GM19328 (cell line): ENCODE results near the gene RREB1.
"Not testable (repeated sequence)": the region's sequence is repeated elsewhere in the genome, so short reads cannot be mapped to it uniquely, and the experiment has no call there.

Source experiments
- ATAC-seq: cut with Tn5 transposase; IDR thresholded peaks from one replicate; pipeline ENCODE4 v1.9.1; 2021; ENCODE audit warnings: mild to moderate bottlenecking, moderate library complexity; ENCODE audit not compliant: unreplicated experiment

The RREB1 gene

GRCh38 chr6:7258231-7258763 lies 150.5 kb downstream of the RREB1 start:
- ATAC-seq: no peak

- ATAC-seq: no peak
Observed at GRCh38 chr6:7260291-7261031, 152.7 kb downstream of the RREB1 start.

- ATAC-seq: peak; percentile 57
Observed at GRCh38 chr6:7261032-7261841, 153.5 kb downstream of the RREB1 start.

- no peak for ATAC-seq
Observed at GRCh38 chr6:7261852-7262461, 154.2 kb downstream of the RREB1 start.

DNA sequence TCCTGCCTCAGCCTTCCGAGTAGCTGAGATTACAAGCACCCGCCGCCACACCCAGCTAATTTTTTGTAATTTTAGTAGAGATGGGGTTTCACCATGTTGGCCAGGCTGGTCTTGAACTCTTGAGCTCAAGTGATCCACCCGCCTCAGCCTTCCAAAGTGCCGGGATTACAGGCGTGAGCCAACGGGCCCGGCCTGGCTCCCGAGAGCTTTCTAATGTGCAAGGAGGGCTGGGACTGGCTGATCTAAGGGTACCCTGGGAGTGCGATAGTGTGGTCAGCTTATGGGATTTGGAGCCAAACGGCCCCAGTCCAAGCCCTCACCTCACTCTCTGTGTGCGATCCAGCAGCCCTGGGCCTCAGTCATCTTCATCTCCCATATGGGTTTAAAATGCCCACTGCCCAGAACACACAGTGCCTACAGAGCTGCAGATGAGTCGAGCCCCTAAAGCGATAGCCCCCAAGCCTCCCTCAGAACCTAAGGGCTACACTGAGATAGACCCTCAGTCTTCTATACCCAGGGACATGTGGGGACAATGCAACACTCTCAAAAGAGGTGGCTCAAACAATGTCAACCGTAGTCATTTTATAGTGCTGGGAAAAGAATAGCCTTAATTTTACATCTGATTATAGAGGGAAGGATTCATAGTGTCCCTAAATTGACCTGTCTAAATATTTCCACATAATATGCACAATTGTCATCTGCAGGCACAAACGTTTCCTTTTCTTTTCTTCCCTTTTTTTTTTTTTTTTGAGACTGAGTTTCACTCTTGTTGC lies 155.2 kb downstream of the RREB1 start:
- no peak for ATAC-seq

- not testable (repeated sequence) for ATAC-seq
Observed at GRCh38 chr6:7263519-7263805, 155.7 kb downstream of the RREB1 start.

GRCh38 chr6:7264041-7264440 lies 156.3 kb downstream of the RREB1 start:
- no peak for ATAC-seq

DNA sequence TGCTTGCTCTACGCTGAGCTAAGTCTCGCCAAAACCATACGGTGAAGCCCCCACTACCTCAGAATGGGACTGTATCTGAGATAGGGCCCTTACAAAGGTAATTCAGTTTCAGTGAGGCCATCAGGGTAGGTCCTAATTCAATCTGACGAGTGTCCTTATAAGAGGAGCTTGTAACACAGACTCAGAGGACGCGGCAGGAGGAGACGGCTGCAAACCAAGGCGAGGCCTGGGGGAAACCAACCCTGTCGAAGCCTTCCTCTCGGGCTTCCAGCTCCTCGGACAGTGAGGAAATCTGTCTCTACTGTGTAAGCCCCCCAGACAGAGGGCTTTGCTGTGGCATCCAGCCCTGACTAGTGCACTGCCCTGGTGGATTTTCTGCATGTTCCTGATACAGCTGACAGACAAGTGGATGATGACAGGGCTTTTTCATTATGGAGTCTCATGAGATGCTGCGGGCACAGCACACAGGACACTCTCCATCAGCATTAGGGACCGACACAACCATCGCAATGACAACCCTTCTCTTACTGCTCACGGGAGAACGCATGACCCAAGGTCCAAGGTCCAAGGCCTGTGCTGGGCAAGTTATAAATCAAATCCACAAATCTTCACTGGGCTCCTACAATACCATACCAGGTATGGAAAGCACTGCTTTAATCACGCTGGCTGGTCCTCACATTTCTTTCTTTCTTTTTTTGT lies 157.1 kb downstream of the RREB1 start:
- ATAC-seq: no peak

DNA sequence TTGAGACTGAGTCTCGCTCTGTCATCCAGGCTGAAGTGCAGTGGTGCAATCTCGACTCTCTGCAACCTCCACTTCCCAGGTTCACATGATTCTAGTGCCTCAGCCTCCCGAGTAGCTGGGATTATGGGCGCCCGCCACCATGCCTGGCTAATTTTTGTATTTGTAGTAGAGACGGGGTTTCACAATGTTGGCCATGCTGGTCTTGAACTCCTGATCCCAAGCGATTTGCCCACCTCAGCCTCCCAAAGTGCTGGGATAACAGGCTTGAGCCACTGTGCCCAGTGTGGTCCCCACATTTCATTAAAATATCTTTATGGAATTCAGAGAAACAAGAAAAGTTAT lies 157.6 kb downstream of the RREB1 start:
- ATAC-seq: not testable (repeated sequence)

GRCh38 chr6:7267071-7267465 lies 159.3 kb downstream of the RREB1 start:
- ATAC-seq: no peak

- no peak for ATAC-seq
Observed at GRCh38 chr6:7267466-7268091, 159.8 kb downstream of the RREB1 start.

- no peak for ATAC-seq
Observed at GRCh38 chr6:7268362-7268761, 160.6 kb downstream of the RREB1 start.

- no peak for ATAC-seq
Observed at GRCh38 chr6:7268816-7269555, 161.2 kb downstream of the RREB1 start.

DNA sequence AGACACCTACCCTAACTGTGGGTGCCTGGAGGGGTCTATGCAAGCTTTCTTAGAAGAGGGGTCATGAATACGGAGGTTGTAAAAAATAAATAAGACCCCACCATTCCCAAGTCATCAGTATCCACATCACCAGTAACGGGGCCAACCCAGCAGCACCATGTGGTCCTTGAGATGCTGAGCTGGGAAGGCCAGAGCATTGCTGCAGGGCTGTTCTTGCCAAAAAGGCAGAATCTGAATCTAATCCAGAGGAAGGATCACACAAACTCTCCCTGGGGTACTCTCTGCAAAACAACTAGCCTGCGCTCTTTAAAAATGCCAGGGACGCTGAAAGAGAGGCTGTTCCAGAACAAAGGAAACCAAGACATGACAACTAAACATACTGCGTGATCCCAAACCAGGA lies 162.1 kb downstream of the RREB1 start:
- ATAC-seq: no peak

GRCh38 chr6:7270320-7271204 lies 162.8 kb downstream of the RREB1 start:
- no peak for ATAC-seq

- ATAC-seq: no peak
Observed at GRCh38 chr6:7271205-7271534, 163.4 kb downstream of the RREB1 start.

- ATAC-seq: no peak
Observed at GRCh38 chr6:7273709-7274108, 165.9 kb downstream of the RREB1 start.

DNA sequence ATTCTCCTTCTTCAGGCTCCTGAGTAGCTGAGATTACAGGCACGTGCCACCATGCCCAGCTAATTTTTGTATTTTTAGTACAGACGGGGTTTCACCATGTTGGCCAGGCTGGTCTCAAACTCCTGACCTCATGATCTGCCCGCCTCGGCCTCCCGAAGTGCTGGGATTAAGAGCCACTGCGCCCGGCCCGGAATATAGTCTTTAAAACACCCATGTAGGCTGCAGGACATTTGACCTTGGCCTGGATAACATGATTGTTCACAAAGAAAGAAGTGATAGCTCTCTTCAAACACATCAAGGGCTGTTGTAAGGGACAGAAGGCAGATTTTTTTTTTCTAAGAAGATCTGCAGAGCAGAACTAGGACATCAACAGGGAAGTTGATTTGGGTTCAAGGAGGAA lies 166.8 kb downstream of the RREB1 start:
- ATAC-seq: not testable (repeated sequence)

DNA sequence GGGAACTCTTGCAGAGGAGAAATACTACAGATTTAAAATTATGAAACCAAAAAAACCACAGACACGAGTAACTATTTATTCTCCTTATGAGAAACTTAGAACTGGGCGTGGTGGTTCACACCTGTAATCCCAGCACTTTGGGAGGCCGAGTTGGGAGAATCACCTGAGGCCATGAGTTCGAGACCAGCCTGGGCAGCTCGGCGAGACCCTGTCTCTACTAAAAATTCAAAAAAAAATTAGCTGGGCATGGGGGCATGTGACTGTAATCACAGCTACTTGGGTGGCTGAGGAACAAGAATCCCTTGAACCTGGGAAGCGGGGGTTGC lies 168.4 kb downstream of the RREB1 start:
- no peak for ATAC-seq
